ENCODE results near the gene CNOT1.
A peak's percentile ranks its signal among the peaks of the same experiment; 100 is the strongest.

Gene CNOT1

DNA sequence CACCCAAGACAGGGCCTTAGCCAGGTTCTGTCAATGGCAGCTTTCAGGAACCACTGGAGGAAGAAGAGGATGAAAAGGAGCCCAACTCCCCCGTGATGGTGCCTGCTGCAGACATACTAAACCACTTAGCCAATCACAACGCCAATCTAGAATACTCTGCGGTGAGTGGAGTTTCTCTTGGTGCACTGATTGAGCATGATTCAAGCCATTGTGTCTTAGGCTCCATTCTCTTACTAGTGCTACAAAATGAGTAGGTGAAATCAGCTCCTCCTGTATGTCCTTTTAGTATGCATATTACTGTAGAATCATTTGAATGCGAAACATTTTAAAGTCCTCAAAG, 112.9 kb downstream of the CNOT1 start:
- no peak for DNase-seq (ENCODE audit: low spot score)

GRCh38 chr16:58515871-58516767, 113.5 kb downstream of the CNOT1 start:
- peak; percentile 52 for DNase-seq (ENCODE audit: low spot score)

- DNase-seq (ENCODE audit: low spot score): peak; percentile 86
These were observed 114.3 kb downstream of the CNOT1 start, which contains the start of gene SETD6 for GRCh38 chr16:58515125-58515870. TSS of gene SETD6 (plus strand) at chr16:58515517. CDS start at chr16:58515538, 21 bp downstream.

- DNase-seq (ENCODE audit: low spot score): peak; percentile 10
These were observed 115.8 kb downstream of the CNOT1 start for GRCh38 chr16:58513874-58514273.

GRCh38 chr16:58511933-58512815, 117.5 kb downstream of the CNOT1 start:
- peak; percentile 71 for DNase-seq (ENCODE audit: low spot score)

- no peak for DNase-seq (ENCODE audit: low spot score)
These were observed 118.6 kb downstream of the CNOT1 start for GRCh38 chr16:58510776-58511628.

DNA sequence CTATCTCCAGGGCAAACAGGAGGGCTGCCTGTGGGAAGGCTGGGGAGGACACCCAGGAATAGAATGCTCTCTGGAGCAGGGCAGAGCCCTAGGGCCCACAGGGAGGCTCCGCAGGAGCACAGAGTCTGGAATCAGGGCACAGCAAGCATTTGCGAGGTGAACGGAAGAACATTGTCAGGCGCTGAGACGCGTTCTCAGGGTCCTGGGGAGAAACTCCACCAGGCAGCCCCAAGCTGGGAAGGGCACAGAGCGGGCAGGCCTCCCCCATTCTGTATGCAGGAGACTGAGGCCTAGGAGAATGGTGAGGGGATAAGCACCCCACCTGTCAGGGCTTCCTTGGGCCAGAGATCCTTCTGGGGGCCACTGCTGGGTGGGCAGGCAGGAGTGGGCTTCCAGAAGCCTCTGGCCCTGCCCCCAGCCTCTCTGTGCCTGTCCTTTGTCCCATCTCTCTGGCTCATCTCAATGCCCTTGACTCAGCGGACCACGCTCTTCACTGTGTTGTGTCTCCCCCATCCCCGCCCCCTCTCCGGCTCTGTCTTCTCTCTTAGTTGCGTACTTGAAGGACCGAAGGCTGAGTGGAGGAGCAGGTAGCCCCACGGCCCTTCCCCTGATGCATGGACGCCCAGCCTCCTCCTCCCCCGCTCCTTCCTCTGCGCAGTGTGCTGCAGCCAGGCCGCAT, 119.4 kb downstream of the CNOT1 start:
- DNase-seq (ENCODE audit: low spot score): no peak

DNA sequence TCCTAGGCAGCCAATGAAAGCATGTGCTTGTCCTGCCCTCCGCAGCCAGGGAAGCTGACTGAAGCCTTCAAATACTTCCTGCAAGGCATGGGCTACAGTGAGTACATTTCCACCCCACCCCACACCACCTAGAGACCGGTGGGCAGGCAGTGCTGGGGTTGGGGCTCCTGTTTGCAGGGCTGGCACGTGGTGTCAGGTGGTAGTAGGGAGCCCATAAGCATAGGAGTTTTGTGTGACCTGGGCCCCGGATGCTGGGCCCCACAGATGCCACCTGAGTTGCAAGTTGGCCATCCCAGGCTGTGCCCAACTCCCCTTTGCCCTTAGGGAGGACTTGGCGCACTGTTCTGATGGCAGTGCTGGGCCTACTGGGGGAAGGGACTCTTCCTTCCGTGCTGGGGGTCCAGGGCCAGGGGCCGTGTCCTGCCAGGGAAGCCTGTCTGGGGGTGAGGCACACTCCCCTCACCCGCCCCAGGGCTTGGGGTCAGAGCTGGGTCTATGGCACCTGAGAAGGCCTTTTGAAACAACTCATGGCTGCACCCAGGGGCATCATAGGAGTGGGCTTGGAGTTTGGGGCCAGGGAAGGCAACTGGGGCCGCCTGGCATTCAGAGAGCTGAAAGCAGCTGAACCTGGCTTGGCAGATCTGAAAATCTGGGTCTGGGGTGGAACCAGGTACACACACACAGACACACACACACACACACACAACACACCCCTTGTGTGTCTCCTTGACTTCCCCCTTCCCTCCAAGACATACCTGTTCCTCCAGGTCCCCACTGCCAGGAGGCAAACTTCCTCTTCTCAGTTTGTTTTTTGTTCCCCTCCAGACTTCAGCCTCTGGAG, 120.2 kb downstream of the CNOT1 start:
- DNase-seq (ENCODE audit: low spot score): no peak

DNA sequence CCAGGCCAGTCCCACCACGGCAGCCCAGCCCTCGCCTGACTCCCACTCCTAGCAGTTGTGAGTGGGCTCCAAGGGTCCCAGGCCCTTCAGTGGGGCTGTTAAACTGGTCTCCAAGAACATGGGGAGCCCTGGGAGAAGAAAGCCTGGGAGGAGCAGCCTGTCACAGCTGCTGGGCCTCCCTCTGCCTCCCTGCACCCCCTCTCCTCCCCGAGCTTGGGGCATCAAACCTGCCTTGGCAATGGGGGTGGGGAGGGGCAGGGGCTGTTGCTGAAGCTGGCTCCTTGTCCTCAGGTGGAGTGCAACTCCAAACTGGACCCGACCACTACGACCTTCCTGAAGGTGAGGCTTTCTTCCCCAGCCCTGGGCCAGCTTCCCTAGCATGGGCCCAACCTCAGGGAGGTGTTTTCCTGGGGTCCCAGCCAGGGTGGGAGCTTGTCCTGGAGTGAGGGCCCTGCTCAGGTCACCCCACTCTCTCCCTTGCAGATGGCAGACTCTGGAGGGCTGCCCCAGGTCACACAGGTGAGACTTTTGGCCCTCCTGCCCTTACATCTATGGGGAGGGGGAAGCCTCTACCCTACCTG, 120.9 kb downstream of the CNOT1 start:
- no peak for DNase-seq (ENCODE audit: low spot score)

- DNase-seq (ENCODE audit: low spot score): no peak
These were observed 121.5 kb downstream of the CNOT1 start for GRCh38 chr16:58507963-58508670.

GRCh38 chr16:58507195-58507962, 122.2 kb downstream of the CNOT1 start:
- no peak for DNase-seq (ENCODE audit: low spot score)

DNA sequence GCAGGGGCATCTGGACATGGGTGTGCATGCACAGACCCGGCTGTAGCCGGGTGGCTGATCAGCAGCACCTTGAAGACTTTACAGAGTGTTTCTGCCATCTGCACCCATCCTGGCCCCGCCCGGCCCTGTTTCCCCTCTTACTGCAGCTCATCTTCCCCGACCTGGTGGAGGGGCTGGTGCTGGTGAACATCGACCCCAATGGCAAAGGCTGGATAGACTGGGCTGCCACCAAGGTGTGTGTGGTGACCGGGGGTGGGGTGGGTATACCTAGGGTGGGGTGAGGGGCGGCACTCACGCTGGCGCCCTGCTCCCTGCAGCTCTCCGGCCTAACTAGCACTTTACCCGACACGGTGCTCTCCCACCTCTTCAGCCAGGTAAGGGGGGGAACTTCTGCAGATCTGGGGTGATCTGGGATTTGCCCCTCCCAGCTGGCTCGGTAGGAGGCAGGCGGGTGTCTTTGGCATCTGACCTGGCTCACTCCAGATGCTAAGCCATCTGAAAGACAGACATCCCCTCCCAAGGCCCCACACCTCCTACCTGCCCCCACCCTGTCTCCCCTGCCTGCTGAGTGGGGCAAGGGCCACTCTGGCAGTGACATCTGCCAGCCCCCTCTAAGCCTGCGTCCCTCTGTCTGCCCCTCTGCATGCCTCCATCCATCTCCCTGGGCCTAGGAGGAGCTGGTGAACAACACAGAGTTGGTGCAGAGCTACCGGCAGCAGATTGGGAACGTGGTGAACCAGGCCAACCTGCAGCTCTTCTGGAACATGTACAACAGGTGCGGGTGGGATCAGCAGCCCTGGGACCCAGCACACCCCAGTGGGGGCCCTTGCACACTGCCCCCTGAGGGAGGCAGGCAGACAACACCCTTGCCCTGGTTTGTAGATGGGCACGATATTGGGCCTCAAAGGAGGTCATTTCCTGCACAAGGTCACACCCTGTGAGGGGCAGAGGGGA, 123.1 kb downstream of the CNOT1 start:
- no peak for DNase-seq (ENCODE audit: low spot score)

GRCh38 chr16:58503863-58504688, 125.5 kb downstream of the CNOT1 start:
- DNase-seq (ENCODE audit: low spot score): no peak

GRCh38 chr16:58503166-58503862, 126.3 kb downstream of the CNOT1 start:
- no peak for DNase-seq (ENCODE audit: low spot score)

GRCh38 chr16:58502217-58502921, 127.3 kb downstream of the CNOT1 start:
- no peak for DNase-seq (ENCODE audit: low spot score)

Measured in kidney tubule cell (primary cell).